ENCODE data around the gene RPL26.

Gene RPL26

GRCh38 chr17:8383143-8383822 lies at the start of gene RPL26:
Gene RPL26 (minus strand): TSS chr17:8383193. CDS start chr17:8382310, 883 bp downstream.
- peak; percentile 92 for DNase-seq (ENCODE audit: low read depth)

GRCh38 chr17:8430966-8431365 lies 48.0 kb upstream of the RPL26 start:
- no peak for DNase-seq (ENCODE audit: low read depth)

GRCh38 chr17:8426802-8427201 lies 43.8 kb upstream of the RPL26 start:
- no peak for DNase-seq (ENCODE audit: low read depth)

GRCh38 chr17:8426094-8426720 lies 43.2 kb upstream of the RPL26 start:
- DNase-seq (ENCODE audit: low read depth): no peak

GRCh38 chr17:8421571-8421970 lies 38.6 kb upstream of the RPL26 start:
- DNase-seq (ENCODE audit: low read depth): no peak

GRCh38 chr17:8420041-8420934 lies 37.3 kb upstream of the RPL26 start:
- no peak for DNase-seq (ENCODE audit: low read depth)

GRCh38 chr17:8419305-8419704 lies 36.3 kb upstream of the RPL26 start:
- no peak for DNase-seq (ENCODE audit: low read depth)

- DNase-seq (ENCODE audit: low read depth): no peak
Observed at GRCh38 chr17:8418471-8418870, 35.5 kb upstream of the RPL26 start.

- no peak for DNase-seq (ENCODE audit: low read depth)
Observed at GRCh38 chr17:8417806-8418205, 34.8 kb upstream of the RPL26 start.

GRCh38 chr17:8413938-8414337 lies 30.9 kb upstream of the RPL26 start:
- DNase-seq (ENCODE audit: low read depth): no peak

- no peak for DNase-seq (ENCODE audit: low read depth)
Observed at GRCh38 chr17:8413328-8413727, 30.3 kb upstream of the RPL26 start.

- no peak for DNase-seq (ENCODE audit: low read depth)
Observed at GRCh38 chr17:8412089-8412488, 29.1 kb upstream of the RPL26 start.

GRCh38 chr17:8410883-8411238 lies 27.9 kb upstream of the RPL26 start:
- DNase-seq (ENCODE audit: low read depth): no peak

GRCh38 chr17:8409966-8410882 lies 27.2 kb upstream of the RPL26 start:
- peak; percentile 32 for DNase-seq (ENCODE audit: low read depth)

- no peak for DNase-seq (ENCODE audit: low read depth)
Observed at GRCh38 chr17:8408371-8408770, 25.4 kb upstream of the RPL26 start.

- DNase-seq (ENCODE audit: low read depth): no peak
Observed at GRCh38 chr17:8406174-8406573, 23.2 kb upstream of the RPL26 start.

GRCh38 chr17:8405499-8406016 lies 22.6 kb upstream of the RPL26 start:
- no peak for DNase-seq (ENCODE audit: low read depth)

- no peak for DNase-seq (ENCODE audit: low read depth)
Observed at GRCh38 chr17:8402921-8403536, 20.0 kb upstream of the RPL26 start.

- no peak for DNase-seq (ENCODE audit: low read depth)
Observed at GRCh38 chr17:8401107-8401506, 18.1 kb upstream of the RPL26 start.

GRCh38 chr17:8398980-8399379 lies 16.0 kb upstream of the RPL26 start:
- DNase-seq (ENCODE audit: low read depth): no peak

GRCh38 chr17:8397636-8398035 lies 14.6 kb upstream of the RPL26 start, which contains the start of gene RNF222:
Gene RNF222 (minus strand): TSS chr17:8397827. CDS start chr17:8393461, 4,366 bp downstream.
- DNase-seq (ENCODE audit: low read depth): no peak
